Heart left ventricle (tissue), 13 donors: Measurements from ENCODE around the gene CRMP1.

Experiments
- CTCF ChIP-seq, 12 donors: fragments of 200-600 bp; sonication (generic) in 4 of 12; IDR thresholded peaks; one replicate each; pipeline versions ENCODE4 v1.5.0 to v1.8.0; 2018 to 2022; ENCODE audit warnings: antibody characterized with exemption in 12 of 12, mild to moderate bottlenecking in 5 of 12
- POLR2A ChIP-seq, 2 donors: fragments of 450-650 bp; IDR thresholded peaks; one replicate each; pipeline ENCODE4 v1.6.1; 2017; ENCODE audit warnings: antibody characterized with exemption in 2 of 2, mild to moderate bottlenecking in 2 of 2, moderate library complexity in 2 of 2
- donor health status: ischemic (EF 13 %, LVEDD 7.1; RV severe dilation, severe dysfunction).
- donor health status: DM: no; HTN: yes; CAD: no.
- donor health status: DM: no; HTN: no; CAD: no.
- donor health status: ischemic (EF 25% LVEDD 6.9; RV normal size, moderate dysfunction).
- donor health status: ischemic (EF 25% LVEDD 5.7; RV mildly dilated, moderate dysfunction).
- donor health status: ischemic (EF 35%, LVEDD 5.7; RV mildly dilated, moderate dysfunction).
- donor health status: nonischemic (EF 11% LVEDD 7.7; RV severe dilation, severe dysfunction).
- donor health status: DM: yes; HTN: yes; CAD: no.
- donor health status: PGD.
- donor health status: ischemic (EF 29% LVEDD 5.4; RV normal size, mild dysfunction).
- donor health status: nonischemic (EF 23%, LVEDD 6.1; RV moderate dilation, normal function).

DNA sequence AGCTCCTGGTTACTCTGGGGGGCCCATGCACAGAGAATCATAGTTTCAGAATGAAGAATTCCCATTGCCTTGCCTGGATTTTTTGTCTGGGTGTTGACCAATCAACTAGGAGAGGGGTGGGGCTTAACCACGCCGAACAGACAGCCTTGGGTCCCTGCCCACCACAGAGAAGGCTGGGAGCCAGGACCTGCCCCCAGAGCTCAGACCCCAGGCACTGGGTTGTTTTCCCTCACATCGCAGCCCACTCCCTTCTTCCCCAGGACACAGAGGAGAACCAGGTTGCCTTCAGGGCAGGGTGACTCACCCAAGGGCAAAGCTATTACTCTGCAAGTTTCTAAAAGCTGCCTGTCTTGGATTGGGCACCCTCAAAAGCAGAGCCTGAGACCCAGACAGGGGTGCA lies 23.3 kb upstream of the CRMP1 start:
- no peak for TF ChIP-seq POLR2A (IDR thresholded peaks at IDR 0.05)
- TF ChIP-seq CTCF (IDR thresholded peaks at IDR 0.05): no peak
